ENCODE data around the gene SMG6.

- TF ChIP-seq CTCF (IDR thresholded peaks at IDR 0.05), result no peak
- TF ChIP-seq POLR2A (IDR thresholded peaks at IDR 0.05), result no peak
These were observed 90.2 kb downstream of the SMG6 start for GRCh38 chr17:2213291-2213960.

Data from uterus (tissue), 2 donors.